SU-DHL-6 (cell line): ENCODE data around the gene OR2F2.

Experiments
- CTCF ChIP-seq: fragments of 200-600 bp; sonication (generic); IDR thresholded peaks from one replicate; pipeline ENCODE4 v1.5.1; 2017; ENCODE audit warnings: antibody characterized with exemption, mild to moderate bottlenecking, low read length, moderate library complexity; ENCODE audit not compliant: insufficient read depth, poor library complexity, severe bottlenecking
- EZH2phosphoT487 ChIP-seq: fragments of 200-600 bp; sonication (generic), shearing (Covaris generic); conservative IDR thresholded peaks from 2 replicates; pipeline ENCODE4 v1.6.1; 2018; ENCODE audit warnings: mild to moderate bottlenecking, antibody characterized with exemption, low read length, moderate library complexity, mixed read lengths

- TF ChIP-seq CTCF, result no peak
- no peak for TF ChIP-seq EZH2phosphoT487
These were observed 32.6 kb upstream of the OR2F2 start for GRCh38 chr7:143902332-143902899.
